SK-N-SH (cell line): Measurements from ENCODE around the gene HPCAL1. TPM values are rescaled to one million over a fixed set of nuclear protein-coding genes. Genes with fewer than 3 reads are reported as not detected.
A peak's percentile ranks its signal among the peaks of the same experiment; 100 is the strongest.

Experiments used
- CTCF ChIA-PET: fragments of 300-600, 350-600 bp; formaldehyde crosslinking; extraction: SDS; loops from one replicate; lab custom pipeline; 2021; lab: Yijun Ruan, JAX
- POLR2A ChIA-PET: fragments of 350-600 bp; sonication (Branson Sonifier 250); formaldehyde crosslinking; extraction: SDS; loops from one replicate; lab custom pipeline; 2020; ENCODE audit warnings: antibody characterized with exemption, inconsistent platforms; lab: Yijun Ruan, JAX
- DNase-seq: peaks from one replicate; pipeline ENCODE4 v3.0.0; 2012
- H2AFZ ChIP-seq: fragments of 200-600 bp; sonication (generic); 2 replicates; pipeline ENCODE4 v1.8.1; 2016; ENCODE audit warnings: antibody characterized with exemption, mild to moderate bottlenecking, low read depth
- H3F3A ChIP-seq: fragments of 200-600 bp; sonication (generic); replicated peaks from 2 replicates; pipeline ENCODE3; 2016; ENCODE audit warnings: antibody characterized with exemption, mild to moderate bottlenecking; ENCODE audit not compliant: insufficient read depth
- H3K27ac ChIP-seq, 2 experiments: fragments of 200-500 bp in 1 of 2; fragments of 200-600 bp in 1 of 2; sonication (Bioruptor generic) in 1 of 2; sonication (generic), shearing (Covaris generic) in 1 of 2; 2 replicates each; pipeline versions ENCODE4 v1.5.1 to v1.6.1; 2014 to 2016; ENCODE audit warnings: low read depth in 2 of 2, inconsistent platforms in 1 of 2, low read length in 1 of 2, mild to moderate bottlenecking in 1 of 2, mixed read lengths in 1 of 2
- H3K27me3 ChIP-seq: fragments of 200-600 bp; sonication (generic), shearing (Covaris generic); 2 replicates; pipeline ENCODE4 v1.6.1; 2016; ENCODE audit warnings: mixed run types; ENCODE audit not compliant: insufficient read depth
- H3K36me3 ChIP-seq, 2 experiments: fragments of 200-500 bp in 1 of 2; fragments of 200-600 bp in 1 of 2; sonication (Bioruptor generic) in 1 of 2; sonication (generic) in 1 of 2; replicated peaks in 1 of 2; 2 replicates each; pipeline versions ENCODE3 to v1.5.1; 2014 to 2016; ENCODE audit warnings: low read length in 1 of 2, mild to moderate bottlenecking in 1 of 2; ENCODE audit not compliant: insufficient read depth in 2 of 2, control insufficient read depth in 1 of 2
- H3K4me1 ChIP-seq, 2 experiments: fragments of 200-500 bp in 1 of 2; fragments of 200-600 bp in 1 of 2; sonication (Bioruptor generic) in 1 of 2; sonication (generic), shearing (Covaris generic) in 1 of 2; 2 replicates each; pipeline versions ENCODE4 v1.5.1 to v1.6.1; 2014 to 2016; ENCODE audit warnings: low read depth in 1 of 2, low read length in 1 of 2, mixed run types in 1 of 2; ENCODE audit not compliant: insufficient read depth in 2 of 2, control insufficient read depth in 1 of 2
- H3K4me2 ChIP-seq: fragments of 200-600 bp; sonication (generic), shearing (Covaris generic); 2 replicates; pipeline ENCODE4 v1.6.1; 2017; ENCODE audit warnings: mixed run types
- H3K4me3 ChIP-seq, 2 experiments: fragments of 200-500 bp in 1 of 2; fragments of 200-600 bp in 1 of 2; sonication (Bioruptor generic) in 1 of 2; sonication (generic), shearing (Covaris generic) in 1 of 2; 2 replicates each; pipeline versions ENCODE4 v1.5.1 to v1.8.1; 2014 to 2016; ENCODE audit warnings: low read depth in 2 of 2, inconsistent platforms in 1 of 2, low read length in 1 of 2, mild to moderate bottlenecking in 1 of 2, mixed read lengths in 1 of 2, moderate library complexity in 1 of 2
- H3K79me2 ChIP-seq: fragments of 200-600 bp; sonication (generic); 2 replicates; pipeline ENCODE4 v1.8.1; 2017; ENCODE audit warnings: mild to moderate bottlenecking; ENCODE audit not compliant: insufficient read depth
- H3K9ac ChIP-seq: fragments of 200-600 bp; sonication (generic); 2 replicates; pipeline ENCODE4 v1.6.1; 2017; ENCODE audit warnings: mixed run types
- H3K9me2 ChIP-seq: fragments of 200-600 bp; sonication (generic); 2 replicates; pipeline ENCODE4 v1.6.1; 2017; ENCODE audit warnings: mixed run types
- H3K9me3 ChIP-seq: fragments of 200-600 bp; sonication (generic); 2 replicates; pipeline ENCODE4 v1.6.1; 2017; ENCODE audit warnings: mixed run types, mild to moderate bottlenecking, moderate library complexity
- H4K20me1 ChIP-seq: fragments of 200-600 bp; sonication (generic); 2 replicates; pipeline ENCODE4 v1.6.1; 2017; ENCODE audit warnings: mild to moderate bottlenecking, mixed run types; ENCODE audit not compliant: insufficient read depth
- CHD2 ChIP-seq: fragments of 150-350 bp; IDR thresholded peaks from 2 replicates; pipeline ENCODE4 v1.6.1; 2018; ENCODE audit warnings: low read length; ENCODE audit not compliant: partially characterized antibody
- CTCF ChIP-seq: fragments of 200-600 bp; sonication (generic); IDR thresholded peaks from 2 replicates; pipeline ENCODE4 v1.6.1; 2017; ENCODE audit warnings: antibody characterized with exemption, mild to moderate bottlenecking, moderate library complexity
- ELF1 ChIP-seq: IDR thresholded peaks from 2 replicates; pipeline ENCODE4 v1.4.0; 2012
- EP300 ChIP-seq, 2 experiments: IDR thresholded peaks; 2 replicates each; pipeline versions ENCODE4 v1.4.0 to v1.6.1; 2012; ENCODE audit warnings: borderline replicate concordance in 1 of 2, low read depth in 1 of 2, low read length in 1 of 2
- EZH2phosphoT487 ChIP-seq: fragments of 200-600 bp; sonication (generic); IDR thresholded peaks from 2 replicates; pipeline ENCODE4 v1.6.1; 2017; ENCODE audit warnings: low read depth, mixed run types, mild to moderate bottlenecking, antibody characterized with exemption, moderate library complexity, borderline replicate concordance
- FOSL2 ChIP-seq: IDR thresholded peaks from 2 replicates; pipeline ENCODE4 v1.4.0; 2012; ENCODE audit warnings: low read depth, mild to moderate bottlenecking, moderate library complexity, borderline replicate concordance
- FOXM1 ChIP-seq: IDR thresholded peaks from 2 replicates; pipeline ENCODE4 v1.4.0; 2012; ENCODE audit warnings: low read depth, mild to moderate bottlenecking
- JUND ChIP-seq: IDR thresholded peaks from 2 replicates; pipeline ENCODE4 v1.4.0; 2012
- MEF2A ChIP-seq: IDR thresholded peaks from 2 replicates; pipeline ENCODE4 v1.4.0; 2012; ENCODE audit warnings: low read depth, borderline replicate concordance
- PBX3 ChIP-seq: IDR thresholded peaks from 2 replicates; pipeline ENCODE4; 2012
- POLR2AphosphoS5 ChIP-seq: IDR thresholded peaks from 2 replicates; pipeline ENCODE4 v1.6.1; 2012; ENCODE audit warnings: low read depth, low read length
- RAD21 ChIP-seq: IDR thresholded peaks from 2 replicates; pipeline ENCODE4 v1.6.1; 2012; ENCODE audit warnings: mild to moderate bottlenecking, low read length
- RCOR1 ChIP-seq: fragments of 150-350 bp; IDR thresholded peaks from 2 replicates; pipeline ENCODE4 v1.6.1; 2017; ENCODE audit warnings: antibody characterized with exemption, low read length
- RXRA ChIP-seq: IDR thresholded peaks from 2 replicates; pipeline ENCODE4 v1.4.0; 2012; ENCODE audit warnings: low read depth, mild to moderate bottlenecking, borderline replicate concordance
- SIN3A ChIP-seq: IDR thresholded peaks from 2 replicates; pipeline ENCODE4 v1.6.1; 2012; ENCODE audit warnings: low read depth, mild to moderate bottlenecking, low read length, moderate library complexity, borderline replicate concordance
- TCF12 ChIP-seq: IDR thresholded peaks from 2 replicates; pipeline ENCODE4 v1.4.0; 2012
- ZBTB33 ChIP-seq: IDR thresholded peaks from 2 replicates; pipeline ENCODE4 v1.4.0; 2012; ENCODE audit warnings: low read depth, borderline replicate concordance
- WGBS: methylation state at CpG from one replicate; pipeline ENCODE4 v1.1.6; 2017; ENCODE audit warnings: low lambda C conversion rate; 5-methylcytosine and 5-hydroxymethylcytosine counted together
- polyA plus RNA-seq, 3 experiments: library from polyadenylated mRNA; depleted of rRNA; stranded (reverse); fragments of >200 nt; gene quantifications; 2 replicates each; pipeline ENCODE4 v1.2.3, GENCODE V29; 2012
- TF ChIP-seq, protein P1 (sequence below): IDR thresholded peaks from 2 replicates; pipeline ENCODE4 v1.4.0; 2012; ENCODE audit warnings: low read depth
- TF ChIP-seq, protein P2 (sequence below): fragments of 150-350 bp; IDR thresholded peaks from 2 replicates; pipeline ENCODE4 v1.6.1; 2017; ENCODE audit warnings: antibody characterized with exemption, low read length, low read depth, borderline replicate concordance
- TF ChIP-seq, protein P3 (sequence below): fragments of 150-350 bp; IDR thresholded peaks from 2 replicates; pipeline ENCODE4 v1.6.1; 2016; ENCODE audit warnings: mild to moderate bottlenecking, low read depth, low read length

HPCAL1 gene
- polyA plus RNA-seq, 1 of the 3 experiments (the other 2 are of a cell fraction) = 77.0 TPM

DNA sequence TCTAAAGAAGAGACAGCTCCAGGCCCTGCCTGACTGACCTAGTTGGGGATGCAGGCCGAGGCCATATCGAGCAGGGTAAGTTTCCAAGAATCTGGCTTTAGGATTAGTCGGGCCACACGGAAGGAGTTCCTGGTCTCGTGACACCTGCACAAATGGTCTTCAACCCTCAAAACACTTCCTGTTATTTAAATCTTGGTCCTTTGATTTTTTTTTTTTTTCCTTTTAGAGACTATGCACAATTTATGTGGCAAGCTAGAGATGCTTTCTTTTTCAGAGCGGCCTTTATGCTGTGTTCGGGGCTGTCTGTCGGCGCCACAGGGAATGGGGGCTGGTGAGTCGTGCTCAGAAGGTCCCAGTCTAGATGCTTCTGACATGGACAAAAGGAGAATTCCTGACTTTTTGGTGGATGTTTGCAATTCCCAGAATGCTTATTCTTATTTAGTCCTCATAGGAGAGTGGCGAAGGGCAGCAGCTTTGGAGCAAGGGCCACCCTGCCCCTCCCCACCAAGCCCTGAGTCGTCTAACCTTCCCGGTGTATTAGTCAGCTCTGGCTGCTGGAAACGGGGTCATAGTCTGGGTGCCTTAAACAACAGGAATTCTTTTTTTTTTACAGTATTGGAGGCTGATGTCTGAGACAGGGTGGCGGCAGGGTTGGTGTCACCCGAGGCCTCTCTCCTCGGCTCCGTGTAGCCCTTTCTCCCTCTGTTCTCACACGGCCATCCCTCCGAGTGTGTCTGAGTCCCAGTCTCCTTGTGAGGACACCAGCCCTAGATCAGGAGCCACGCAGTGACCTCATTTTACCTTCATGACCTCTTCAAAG, 27.4 kb downstream of the HPCAL1 start:
- no peaks in the 10 kb centered on the region for H3K9me2 ChIP-seq
- CTCF ChIA-PET = interaction anchor here (2.0 kb wide), 1 partner anchor 24 kb away, joined by 5 read pairs; no protein-coding TSS in a partner anchor
- H3K4me1 ChIP-seq = peaks cover 23 to 78% of the 10 kb centered on the region in 2 experiments
- H2AFZ ChIP-seq = no peak overlapping the region
- H3K9me3 ChIP-seq = no peaks in the 10 kb centered on the region
- no peak for TF ChIP-seq POLR2AphosphoS5
- TF ChIP-seq, protein P1, sequence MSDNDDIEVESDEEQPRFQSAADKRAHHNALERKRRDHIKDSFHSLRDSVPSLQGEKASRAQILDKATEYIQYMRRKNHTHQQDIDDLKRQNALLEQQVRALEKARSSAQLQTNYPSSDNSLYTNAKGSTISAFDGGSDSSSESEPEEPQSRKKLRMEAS = no peak
- no peak; a peak in 1 of 4 replicates for TF ChIP-seq EP300 (IDR thresholded peaks at IDR 0.05; ENCODE audit: borderline replicate concordance in 1 of 2, low read depth in 1 of 2, low read length in 1 of 2)
- TF ChIP-seq ELF1 = no peak
- peak; percentile 71; the same call in 1 of the 2 replicates for TF ChIP-seq RXRA
- TF ChIP-seq FOSL2 = peak; percentile 61; the same call in 1 of the 2 replicates
- TF ChIP-seq JUND = no peak
- TF ChIP-seq PBX3 = no peak
- TF ChIP-seq, protein P2, sequence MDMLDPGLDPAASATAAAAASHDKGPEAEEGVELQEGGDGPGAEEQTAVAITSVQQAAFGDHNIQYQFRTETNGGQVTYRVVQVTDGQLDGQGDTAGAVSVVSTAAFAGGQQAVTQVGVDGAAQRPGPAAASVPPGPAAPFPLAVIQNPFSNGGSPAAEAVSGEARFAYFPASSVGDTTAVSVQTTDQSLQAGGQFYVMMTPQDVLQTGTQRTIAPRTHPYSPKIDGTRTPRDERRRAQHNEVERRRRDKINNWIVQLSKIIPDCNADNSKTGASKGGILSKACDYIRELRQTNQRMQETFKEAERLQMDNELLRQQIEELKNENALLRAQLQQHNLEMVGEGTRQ = no peak
- TF ChIP-seq TCF12 = peak; percentile 13; the same call in 1 of the 2 replicates
- TF ChIP-seq, protein P3, sequence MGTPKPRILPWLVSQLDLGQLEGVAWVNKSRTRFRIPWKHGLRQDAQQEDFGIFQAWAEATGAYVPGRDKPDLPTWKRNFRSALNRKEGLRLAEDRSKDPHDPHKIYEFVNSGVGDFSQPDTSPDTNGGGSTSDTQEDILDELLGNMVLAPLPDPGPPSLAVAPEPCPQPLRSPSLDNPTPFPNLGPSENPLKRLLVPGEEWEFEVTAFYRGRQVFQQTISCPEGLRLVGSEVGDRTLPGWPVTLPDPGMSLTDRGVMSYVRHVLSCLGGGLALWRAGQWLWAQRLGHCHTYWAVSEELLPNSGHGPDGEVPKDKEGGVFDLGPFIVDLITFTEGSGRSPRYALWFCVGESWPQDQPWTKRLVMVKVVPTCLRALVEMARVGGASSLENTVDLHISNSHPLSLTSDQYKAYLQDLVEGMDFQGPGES = no peak
- no peak for TF ChIP-seq CTCF
- no peak for TF ChIP-seq RCOR1
- no peak for TF ChIP-seq FOXM1
- TF ChIP-seq ZBTB33 = no peak
- no peak for TF ChIP-seq SIN3A
- no peak for TF ChIP-seq EZH2phosphoT487
- TF ChIP-seq CHD2 = no peak
- TF ChIP-seq RAD21 = no peak
- TF ChIP-seq MEF2A = no peak
- TF ChIP-seq, all 33 proteins: peak for 3
- no peak for DNase-seq
- Histone ChIP-seq H4K20me1 (peaks cover 30% of the 10 kb centered on the region), H3K9ac (peak overlapping the region; percentile 3; the same call in 1 of the 2 replicates), H3K27ac (peak overlapping the region; percentile 50; a peak in 3 of 4 replicates), H3F3A (peaks cover 11% of the 10 kb centered on the region), H3K4me2 (peak overlapping the region; percentile 60; the same call in 1 of the 2 replicates), H3K4me3 (no peak overlapping the region), H3K27me3 (no peaks in the 10 kb centered on the region), H3K79me2 (peaks cover 19% of the 10 kb centered on the region; the same call in 1 of the 2 replicates), H3K36me3 (peaks cover 0 to 3% of the 10 kb centered on the region in 2 experiments)
- 56% methylated on average over 21 of the region's 21 CpGs for WGBS
- POLR2A ChIA-PET = interaction anchor here (1.2 kb wide), 1 partner anchor 43 kb away, joined by 4 read pairs; no protein-coding TSS in a partner anchor
